Calu3 (cell line): ENCODE results near the gene WSCD2. TPM values are rescaled to one million over a fixed set of nuclear protein-coding genes. Genes with fewer than 3 reads are reported as not detected.

ENCODE experiments used
- BruUV-seq: library from RNA; stranded (reverse); fragments of 400-500 nt; replicated peaks from 2 replicates; lab custom pipeline; 2021; lab: Mats Ljungman, UMichigan
- CTCF ChIA-PET: fragments of 300-600 bp; sonication (Branson Sonifier 250); formaldehyde crosslinking; loops from one replicate; lab custom pipeline; 2022; ENCODE audit warnings: antibody characterized with exemption; lab: Charles Lee
- DNase-seq: peaks from one replicate; pipeline ENCODE4 v3.0.0; 2022
- H3K27ac Mint-ChIP-seq: one replicate; pipeline ENCODE4 v1.8.0; 2022; ENCODE audit warnings: mixed read lengths; ENCODE audit not compliant: unreplicated experiment
- H3K27me3 Mint-ChIP-seq: one replicate; pipeline ENCODE4 v1.8.0; 2022; ENCODE audit warnings: mixed read lengths; ENCODE audit not compliant: unreplicated experiment
- H3K36me3 Mint-ChIP-seq: one replicate; pipeline ENCODE4 v1.8.0; 2022; ENCODE audit warnings: mild to moderate bottlenecking, moderate library complexity, mixed read lengths; ENCODE audit not compliant: insufficient read depth, unreplicated experiment
- H3K4me1 Mint-ChIP-seq: one replicate; pipeline ENCODE4 v1.8.0; 2022; ENCODE audit warnings: mild to moderate bottlenecking, low read depth, mixed read lengths; ENCODE audit not compliant: unreplicated experiment
- H3K4me3 Mint-ChIP-seq: one replicate; pipeline ENCODE4 v1.8.0; 2022; ENCODE audit warnings: mild to moderate bottlenecking, low read depth, moderate library complexity, mixed read lengths; ENCODE audit not compliant: unreplicated experiment
- H3K9me3 Mint-ChIP-seq: one replicate; pipeline ENCODE4 v1.8.0; 2022; ENCODE audit warnings: low read depth, mixed read lengths; ENCODE audit not compliant: unreplicated experiment
- CTCF ChIP-seq: fragments of 200-600 bp; IDR thresholded peaks from one replicate; pipeline ENCODE4 v1.8.0; 2022; ENCODE audit warnings: antibody characterized with exemption; ENCODE audit not compliant: unreplicated experiment
- intact Hi-C: fragments of 100-400 bp; cut with micrococcal nuclease; formaldehyde crosslinking; loops from one replicate; pipeline ENCODE4 v1.10.0; 2022; ENCODE audit not compliant: unreplicated experiment
- total RNA-seq: library from RNA; stranded (reverse); gene quantifications from 2 replicates; pipeline ENCODE4 v1.2.3, GENCODE V29; 2022

The WSCD2 gene
- total RNA-seq, 1 experiment from 2014 or later: not detected

- no TSS peak for BruUV-seq
- no peak overlapping the region for H3K27ac Mint-ChIP-seq
- H3K27me3 Mint-ChIP-seq: peaks cover 55% of the 10 kb centered on the region
Observed at GRCh38 chr12:108087900-108088299, 41.2 kb upstream of the WSCD2 start.

GRCh38 chr12:108090107-108090899, 38.8 kb upstream of the WSCD2 start:
- CTCF ChIA-PET: no interaction called here
- Mint-ChIP-seq H3K36me3 (no peaks in the 10 kb centered on the region), H3K27me3 (peaks cover 54% of the 10 kb centered on the region), H3K4me3 (no peak overlapping the region), H3K27ac (no peak overlapping the region), H3K4me1 (no peaks in the 10 kb centered on the region), H3K9me3 (peaks cover 9% of the 10 kb centered on the region)
- no peak for DNase-seq
- no peak for TF ChIP-seq CTCF
- intact Hi-C loops: no loop called here
- BruUV-seq: no TSS peak

More at GRCh38 chr12:108087900-108088299, 41.2 kb upstream of the WSCD2 start:
- no peak overlapping the region for H3K4me3 Mint-ChIP-seq
- H3K36me3 Mint-ChIP-seq: no peaks in the 10 kb centered on the region
- H3K9me3 Mint-ChIP-seq: peaks cover 9% of the 10 kb centered on the region
- CTCF ChIA-PET: no interaction called here
- no peak for DNase-seq
- no peak for TF ChIP-seq CTCF
- intact Hi-C loops: no loop called here
- H3K4me1 Mint-ChIP-seq: no peaks in the 10 kb centered on the region

- CTCF ChIA-PET: no interaction called here
- BruUV-seq: no TSS peak
Observed at GRCh38 chr12:108090932-108091678, 38.0 kb upstream of the WSCD2 start.

GRCh38 chr12:108091679-108092051, 37.4 kb upstream of the WSCD2 start:
- H3K27ac Mint-ChIP-seq: no peak overlapping the region
- CTCF ChIA-PET: no interaction called here
- no peak for DNase-seq
- no TSS peak for BruUV-seq
- no peaks in the 10 kb centered on the region for H3K4me1 Mint-ChIP-seq
- peaks cover 9% of the 10 kb centered on the region for H3K9me3 Mint-ChIP-seq
- peaks cover 60% of the 10 kb centered on the region for H3K27me3 Mint-ChIP-seq
- no peaks in the 10 kb centered on the region for H3K36me3 Mint-ChIP-seq
- TF ChIP-seq CTCF: no peak
- intact Hi-C loops: no loop called here
- no peak overlapping the region for H3K4me3 Mint-ChIP-seq

More at GRCh38 chr12:108090932-108091678, 38.0 kb upstream of the WSCD2 start:
- Mint-ChIP-seq H3K36me3 (no peaks in the 10 kb centered on the region), H3K27me3 (peaks cover 57% of the 10 kb centered on the region), H3K9me3 (peaks cover 9% of the 10 kb centered on the region), H3K4me1 (no peaks in the 10 kb centered on the region), H3K27ac (no peak overlapping the region), H3K4me3 (no peak overlapping the region)
- no peak for TF ChIP-seq CTCF
- no peak for DNase-seq
- intact Hi-C loops: no loop called here
